ENCODE measurements around the gene C14orf39. TPM values are rescaled to one million over a fixed set of nuclear protein-coding genes. Genes with fewer than 3 reads are reported as not detected.

The C14orf39 gene
- total and polyA plus RNA-seq, 2 of the 8 experiments (the other 6 are each of a cell fraction or from before 2014, with no cell fraction given) = 0.18 to 1.2 TPM

DNA sequence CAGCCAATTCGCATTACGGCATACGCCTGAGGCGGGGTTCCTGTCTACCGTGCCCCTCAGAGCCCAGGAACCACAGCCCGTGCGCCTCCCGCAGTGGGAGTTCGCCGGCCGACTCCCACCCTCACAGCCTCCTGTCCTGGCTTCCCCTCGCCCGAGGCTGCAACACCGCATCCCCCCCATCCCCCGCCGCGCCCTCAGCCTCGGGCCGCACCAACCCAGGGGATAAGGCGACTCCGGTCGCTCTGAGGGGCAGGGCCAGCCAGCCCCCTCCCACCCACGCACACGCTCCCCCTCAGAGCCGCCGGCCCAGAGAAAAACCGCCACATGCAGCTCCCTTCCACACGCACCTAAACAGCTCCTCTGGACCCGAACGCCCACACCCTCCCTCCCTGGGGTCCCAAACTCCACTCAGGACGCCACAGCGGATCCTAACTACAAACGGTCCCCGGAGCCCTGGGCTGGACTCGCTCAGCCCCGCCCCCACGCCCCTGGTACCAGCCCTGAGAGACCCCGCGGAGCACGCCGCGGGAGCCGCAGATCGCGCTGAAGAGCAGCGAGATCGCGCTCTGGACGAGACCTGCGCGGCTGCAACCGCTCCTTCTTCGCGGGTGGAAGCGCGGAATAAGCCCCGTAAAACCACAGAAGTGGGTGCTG lies at the start of gene C14orf39 (continued):
- TF ChIP-seq SRF (IDR thresholded peaks at IDR 0.05; ENCODE audit: low read depth, low read length) = no peak
- TF ChIP-seq NRF1 (IDR thresholded peaks at IDR 0.05; ENCODE audit: low read depth, low read length) = no peak
- peak; percentile 75; the same call in 1 of the 2 replicates for TF ChIP-seq EGR1 (IDR thresholded peaks at IDR 0.05; ENCODE audit: borderline replicate concordance, low read depth, low read length)
- no peak for TF ChIP-seq RAD21 (IDR thresholded peaks at IDR 0.05 in 1 of 2, conservative IDR thresholded peaks at IDR 0.05 in 1 of 2; ENCODE audit: low read depth in 2 of 2, low read length in 2 of 2)
- TF ChIP-seq BCL11A (IDR thresholded peaks at IDR 0.05; ENCODE audit: low read depth in 2 of 2, low read length in 2 of 2) = no peak
- TF ChIP-seq RBBP5 (IDR thresholded peaks at IDR 0.05; ENCODE audit: borderline replicate concordance, low read depth, low read length) = 0 out of 2 replicates have a peak, but pooled peaks have one; percentile 43
- TF ChIP-seq KDM1A (IDR thresholded peaks at IDR 0.05; ENCODE audit: borderline replicate concordance, low read length) = peak; percentile 29; the same call in 1 of the 2 replicates
- TF ChIP-seq USF2 (IDR thresholded peaks at IDR 0.05; ENCODE audit: low read length) = no peak
- peak; percentile 37 for TF ChIP-seq RNF2 (IDR thresholded peaks at IDR 0.05; ENCODE audit: borderline replicate concordance, low read depth, low read length, missing control alignments, poor library complexity, severe bottlenecking)
- no peak for TF ChIP-seq HDAC6 (IDR thresholded peaks at IDR 0.05; ENCODE audit: low read depth, low read length)
- TF ChIP-seq POU5F1 (IDR thresholded peaks at IDR 0.05; ENCODE audit: low read depth, low read length) = no peak
- no peak for TF ChIP-seq CTBP2 (IDR thresholded peaks at IDR 0.05; ENCODE audit: borderline replicate concordance, insufficient read depth, insufficient read length, low read length)
- TF ChIP-seq, protein P1, sequence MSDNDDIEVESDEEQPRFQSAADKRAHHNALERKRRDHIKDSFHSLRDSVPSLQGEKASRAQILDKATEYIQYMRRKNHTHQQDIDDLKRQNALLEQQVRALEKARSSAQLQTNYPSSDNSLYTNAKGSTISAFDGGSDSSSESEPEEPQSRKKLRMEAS (IDR thresholded peaks at IDR 0.05) = peak; percentile 91
- no peak for TF ChIP-seq SIX5 (IDR thresholded peaks at IDR 0.05; ENCODE audit: low read depth, low read length)
- peak; percentile 49 for TF ChIP-seq E2F6 (IDR thresholded peaks at IDR 0.05)
- TF ChIP-seq SAP30 (IDR thresholded peaks at IDR 0.05; ENCODE audit: insufficient read depth, insufficient replicate concordance, low read length) = no peak
- peak; percentile 85 for TF ChIP-seq KDM4A (IDR thresholded peaks at IDR 0.05; ENCODE audit: low read depth, low read length, severe bottlenecking)
- no peak for TF ChIP-seq ATF2 (IDR thresholded peaks at IDR 0.05; ENCODE audit: low read length)
- TF ChIP-seq RXRA (IDR thresholded peaks at IDR 0.05; ENCODE audit: insufficient read depth, low read depth, low read length) = no peak

Measured in H1 (cell line).